Keratinocyte (primary cell): ENCODE measurements around the gene ST8SIA5. TPM values are rescaled to one million over a fixed set of nuclear protein-coding genes. Genes with fewer than 3 reads are reported as not detected.

Source experiments
- DNase-seq: peaks from one replicate; pipeline ENCODE4 v3.0.0-alpha.2; 2011; ENCODE audit warnings: low read depth, missing footprints, low spot score
- FAIRE-seq: peaks from 2 replicates; lab custom pipeline; 2011; peaks lifted over from hg19 to GRCh38; lab: Jason Lieb, UNC
- H2AFZ ChIP-seq: 2 replicates; pipeline ENCODE4 v1.6.0; 2012; ENCODE audit warnings: low read length, control low read depth, inconsistent platforms; ENCODE audit not compliant: control insufficient read depth
- H3K27ac ChIP-seq: 2 replicates; pipeline ENCODE4 v1.5.1; 2011; ENCODE audit warnings: low read length; ENCODE audit not compliant: control insufficient read depth, insufficient read depth
- H3K27me3 ChIP-seq: 3 replicates; pipeline ENCODE4 v1.6.0; 2011; ENCODE audit warnings: low read length; ENCODE audit not compliant: control insufficient read depth, insufficient read depth; ENCODE audit errors: extremely low read depth
- H3K36me3 ChIP-seq, 2 experiments: 2 replicates in 1 of 2; 3 replicates in 1 of 2; pipeline ENCODE4 v1.5.1; 2011; ENCODE audit warnings: low read length in 2 of 2, mild to moderate bottlenecking in 1 of 2; ENCODE audit not compliant: control insufficient read depth in 2 of 2, insufficient read depth in 2 of 2; ENCODE audit errors: extremely low read depth in 1 of 2
- H3K4me1 ChIP-seq: 3 replicates; pipeline ENCODE4 v1.5.1; 2011; ENCODE audit warnings: low read length; ENCODE audit not compliant: control insufficient read depth, insufficient read depth; ENCODE audit errors: extremely low read depth
- H3K4me2 ChIP-seq: 3 replicates; pipeline ENCODE4 v1.6.0; 2011; ENCODE audit warnings: low read depth, low read length; ENCODE audit not compliant: control insufficient read depth, insufficient read depth; ENCODE audit errors: extremely low read depth
- H3K4me3 ChIP-seq, 3 experiments: fragments of 200-600 bp in 1 of 3; sonication (generic) in 1 of 3; 2 replicates in 2 of 3; 3 replicates in 1 of 3; pipeline ENCODE4 v1.5.1; 2011 to 2016; ENCODE audit warnings: low read length in 3 of 3, mild to moderate bottlenecking in 3 of 3, control low read depth in 2 of 3, inconsistent platforms in 1 of 3, low read depth in 1 of 3, mixed read lengths in 1 of 3, mixed run types in 1 of 3, moderate library complexity in 1 of 3; ENCODE audit not compliant: control insufficient read depth in 2 of 3, insufficient read depth in 2 of 3; ENCODE audit errors: extremely low read depth in 1 of 3
- H3K79me2 ChIP-seq: 2 replicates; pipeline ENCODE4 v1.6.0; 2012; ENCODE audit warnings: low read length; ENCODE audit not compliant: control insufficient read depth, insufficient read depth
- H3K9ac ChIP-seq: 3 replicates; pipeline ENCODE4 v1.6.0; 2011; ENCODE audit warnings: low read length; ENCODE audit not compliant: control insufficient read depth, insufficient read depth; ENCODE audit errors: extremely low read depth
- H3K9me1 ChIP-seq: 3 replicates; pipeline ENCODE4 v1.6.0; 2011; ENCODE audit warnings: low read length; ENCODE audit not compliant: control insufficient read depth, insufficient read depth; ENCODE audit errors: extremely low read depth
- H3K9me3 ChIP-seq: 2 replicates; pipeline ENCODE4 v1.5.1; 2012; ENCODE audit warnings: low read depth, low read length; ENCODE audit not compliant: control insufficient read depth
- H4K20me1 ChIP-seq: 3 replicates; pipeline ENCODE4 v1.6.0; 2011; ENCODE audit warnings: low read length; ENCODE audit not compliant: control insufficient read depth, insufficient read depth; ENCODE audit errors: extremely low read depth
- CTCF ChIP-seq, 3 experiments: IDR thresholded peaks in 1 of 3; conservative IDR thresholded peaks in 1 of 3; optimal IDR thresholded peaks in 1 of 3; 2 replicates in 2 of 3; 3 replicates in 1 of 3; pipeline versions ENCODE3 to v1.5.1; 2011; ENCODE audit warnings: low read length in 3 of 3, mild to moderate bottlenecking in 3 of 3, moderate library complexity in 2 of 3, control low read depth in 1 of 3, inconsistent platforms in 1 of 3; ENCODE audit not compliant: insufficient read depth in 2 of 3; ENCODE audit errors: extremely low read depth in 1 of 3
- EZH2 ChIP-seq: IDR thresholded peaks from one replicate; pipeline ENCODE4 v1.6.1; 2012; ENCODE audit warnings: inconsistent platforms, mild to moderate bottlenecking, low read length, moderate library complexity
- dilution Hi-C: fragments of 300-500 bp; cut with MboI; formaldehyde crosslinking; loops from one replicate; pipeline ENCODE4 v1.7.0; 2020; ENCODE audit warnings: low sequenced_read_pairs; ENCODE audit not compliant: extremely low pct_ligation_motif_present
- polyA plus RNA-seq, 5 experiments: library from polyadenylated mRNA; depleted of rRNA in 3 of 5; stranded (reverse) in 3 of 5; stranded (forward) in 1 of 5; unstranded in 1 of 5; fragments of >200 nt; gene quantifications; 1 replicate in 1 of 5; 2 replicates in 3 of 5; 3 replicates in 1 of 5; pipeline versions ENCODE4 v1.2.1 to v1.2.3, GENCODE V29; 2011 to 2012; ENCODE audit warnings: missing spikeins in 2 of 5, low read depth in 1 of 5, low replicate concordance in 1 of 5

The ST8SIA5 gene
- polyA plus RNA-seq, 1 donor (not counting 4 experiments of a cell fraction or from before 2014, with no cell fraction given): under 0.01 TPM

- Histone ChIP-seq H3K27ac (no peak overlapping the region), H2AFZ (no peak overlapping the region), H3K4me3 (no peak overlapping the region), H3K4me1 (no peaks in the 10 kb centered on the region), H3K79me2 (no peaks in the 10 kb centered on the region), H3K27me3 (peaks cover 8% of the 10 kb centered on the region), H3K9ac (no peak overlapping the region), H4K20me1 (no peaks in the 10 kb centered on the region), H3K9me1 (no peaks in the 10 kb centered on the region), H3K4me2 (no peak overlapping the region), H3K9me3 (no peaks in the 10 kb centered on the region), H3K36me3 (no peaks in the 10 kb centered on the region)
- FAIRE-seq (no peak), DNase-seq (no peak)
- dilution Hi-C loops: no loop called here
- no peak for TF ChIP-seq CTCF (optimal IDR thresholded peaks at IDR 0.05 in 1 of 3, IDR thresholded peaks at IDR 0.05 in 1 of 3, conservative IDR thresholded peaks at IDR 0.05 in 1 of 3; ENCODE audit: extremely low read depth in 1 of 3, insufficient read depth in 2 of 3, low read length in 3 of 3)
- no peak for TF ChIP-seq EZH2
Observed at GRCh38 chr18:46767217-46767616, 10.4 kb upstream of the ST8SIA5 start.

- Histone ChIP-seq H2AFZ (no peak overlapping the region), H3K9me1 (no peaks in the 10 kb centered on the region), H3K9me3 (no peaks in the 10 kb centered on the region), H3K79me2 (no peaks in the 10 kb centered on the region), H3K36me3 (no peaks in the 10 kb centered on the region), H4K20me1 (no peaks in the 10 kb centered on the region), H3K4me2 (no peak overlapping the region), H3K4me1 (no peaks in the 10 kb centered on the region), H3K4me3 (no peak overlapping the region), H3K27ac (no peak overlapping the region), H3K9ac (no peak overlapping the region), H3K27me3 (peaks cover 18% of the 10 kb centered on the region)
- dilution Hi-C loops: no loop called here
- no peak for TF ChIP-seq CTCF (optimal IDR thresholded peaks at IDR 0.05 in 1 of 3, IDR thresholded peaks at IDR 0.05 in 1 of 3, conservative IDR thresholded peaks at IDR 0.05 in 1 of 3; ENCODE audit: extremely low read depth in 1 of 3, insufficient read depth in 2 of 3, low read length in 3 of 3)
- no peak for TF ChIP-seq EZH2
- no peak for DNase-seq
- no peak for FAIRE-seq
Observed at GRCh38 chr18:46764586-46764985, 7.7 kb upstream of the ST8SIA5 start.
